Astrocyte (in vitro differentiated cells and primary cell): ENCODE measurements around the gene IDH2. TPM values are rescaled to one million over a fixed set of nuclear protein-coding genes. Genes with fewer than 3 reads are reported as not detected.

ENCODE experiments used
- DNase-seq: peaks from one replicate; pipeline ENCODE4 v3.0.0-alpha.2; 2010; ENCODE audit warnings: low read depth
- FAIRE-seq: peaks from 2 replicates; lab custom pipeline; 2011; peaks lifted over from hg19 to GRCh38; lab: Jason Lieb, UNC
- H2AFZ ChIP-seq: 2 replicates; pipeline ENCODE4 v1.6.0; 2012; ENCODE audit warnings: low read depth, low read length, inconsistent platforms
- H3K27ac ChIP-seq: 2 replicates; pipeline ENCODE4 v1.5.1; 2011; ENCODE audit warnings: low read depth, low read length, inconsistent platforms
- H3K27me3 ChIP-seq: 2 replicates; pipeline ENCODE4 v1.6.0; 2011; ENCODE audit warnings: low read length, inconsistent platforms; ENCODE audit not compliant: insufficient read depth
- H3K36me3 ChIP-seq: 2 replicates; pipeline ENCODE4 v1.5.1; 2011; ENCODE audit warnings: low read length, inconsistent platforms; ENCODE audit not compliant: insufficient read depth
- H3K4me1 ChIP-seq: 2 replicates; pipeline ENCODE4 v1.5.1; 2011; ENCODE audit warnings: low read length, inconsistent platforms; ENCODE audit not compliant: insufficient read depth
- H3K4me2 ChIP-seq: 2 replicates; pipeline ENCODE4 v1.6.0; 2012; ENCODE audit warnings: low read length, inconsistent platforms
- H3K4me3 ChIP-seq: 2 replicates; pipeline ENCODE4 v1.5.1; 2011; ENCODE audit warnings: low read depth, mild to moderate bottlenecking, low read length, inconsistent platforms; ENCODE audit not compliant: insufficient read depth
- H3K79me2 ChIP-seq: 2 replicates; pipeline ENCODE4 v1.6.0; 2012; ENCODE audit warnings: mild to moderate bottlenecking, low read length, inconsistent platforms; ENCODE audit not compliant: insufficient read depth
- H3K9ac ChIP-seq: 2 replicates; pipeline ENCODE4 v1.6.0; 2012; ENCODE audit warnings: mild to moderate bottlenecking, low read length, inconsistent platforms
- H3K9me3 ChIP-seq: 2 replicates; pipeline ENCODE4 v1.5.1; 2012; ENCODE audit warnings: low read depth, mild to moderate bottlenecking, low read length, inconsistent platforms; ENCODE audit not compliant: insufficient read depth
- H4K20me1 ChIP-seq: 2 replicates; pipeline ENCODE4 v1.6.0; 2012; ENCODE audit warnings: low read length, inconsistent platforms; ENCODE audit not compliant: insufficient read depth
- H3K27ac Mint-ChIP-seq: one replicate; pipeline ENCODE4 v1.8.0; 2021; ENCODE audit warnings: mild to moderate bottlenecking, mixed read lengths; ENCODE audit not compliant: unreplicated experiment
- H3K27me3 Mint-ChIP-seq: one replicate; pipeline ENCODE4 v1.8.0; 2021; ENCODE audit warnings: low read depth, mixed read lengths; ENCODE audit not compliant: unreplicated experiment
- H3K36me3 Mint-ChIP-seq: one replicate; pipeline ENCODE4 v1.8.0; 2021; ENCODE audit warnings: low read depth, mixed read lengths; ENCODE audit not compliant: unreplicated experiment
- H3K4me1 Mint-ChIP-seq: one replicate; pipeline ENCODE4 v1.8.0; 2021; ENCODE audit warnings: low read depth, mixed read lengths; ENCODE audit not compliant: unreplicated experiment
- H3K4me3 Mint-ChIP-seq: one replicate; pipeline ENCODE4 v1.8.0; 2021; ENCODE audit warnings: mild to moderate bottlenecking, moderate library complexity, mixed read lengths; ENCODE audit not compliant: unreplicated experiment
- H3K9me3 Mint-ChIP-seq: one replicate; pipeline ENCODE4 v1.8.0; 2021; ENCODE audit warnings: mild to moderate bottlenecking, mixed read lengths; ENCODE audit not compliant: unreplicated experiment
- CTCF ChIP-seq: IDR thresholded peaks from 2 replicates; pipeline ENCODE4 v1.5.1; 2011; ENCODE audit warnings: low read depth, mild to moderate bottlenecking, inconsistent platforms, low read length, moderate library complexity; ENCODE audit not compliant: insufficient read depth
- EZH2 ChIP-seq: IDR thresholded peaks from 2 replicates; pipeline ENCODE4 v1.6.1; 2012; ENCODE audit warnings: mild to moderate bottlenecking, low read length, inconsistent platforms; ENCODE audit not compliant: insufficient read depth
- total RNA-seq: library from RNA; stranded (reverse); gene quantifications from 2 replicates; pipeline ENCODE4 v1.2.1, GENCODE V29; 2021

Gene IDH2
- total RNA-seq, 1 donor from 2014 or later: 76.6 TPM

GRCh38 chr15:90054618-90055097 lies 47.6 kb downstream of the IDH2 start:
- DNase-seq: no peak
- Histone ChIP-seq H3K36me3 (no peaks in the 10 kb centered on the region), H3K4me3 (no peak overlapping the region), H2AFZ (no peak overlapping the region), H4K20me1 (peaks cover 51% of the 10 kb centered on the region), H3K4me2 (no peak overlapping the region), H3K9me3 (no peaks in the 10 kb centered on the region), H3K9ac (no peak overlapping the region), H3K27ac (no peak overlapping the region), H3K79me2 (peaks cover 6% of the 10 kb centered on the region), H3K4me1 (no peaks in the 10 kb centered on the region), H3K27me3 (no peaks in the 10 kb centered on the region)
- Mint-ChIP-seq H3K4me3 (no peak overlapping the region), H3K27me3 (no peaks in the 10 kb centered on the region), H3K9me3 (peaks cover under 1% of the 10 kb centered on the region), H3K27ac (no peak overlapping the region), H3K4me1 (peaks cover 4% of the 10 kb centered on the region), H3K36me3 (peaks cover 3% of the 10 kb centered on the region)
- FAIRE-seq: no peak
- no peak for TF ChIP-seq EZH2
- no peak for TF ChIP-seq CTCF

GRCh38 chr15:90053685-90054466 lies 48.4 kb downstream of the IDH2 start:
- Histone ChIP-seq H3K36me3 (no peaks in the 10 kb centered on the region), H3K27me3 (no peaks in the 10 kb centered on the region), H3K4me1 (no peaks in the 10 kb centered on the region), H3K27ac (no peak overlapping the region), H3K79me2 (peaks cover 4% of the 10 kb centered on the region), H3K9me3 (no peaks in the 10 kb centered on the region), H3K9ac (no peak overlapping the region), H4K20me1 (peaks cover 58% of the 10 kb centered on the region), H3K4me2 (no peak overlapping the region), H3K4me3 (no peak overlapping the region), H2AFZ (no peak overlapping the region)
- no peak overlapping the region for H3K4me3 Mint-ChIP-seq
- FAIRE-seq: no peak
- no peaks in the 10 kb centered on the region for H3K27me3 Mint-ChIP-seq
- H3K9me3 Mint-ChIP-seq: peaks cover 1% of the 10 kb centered on the region
- TF ChIP-seq CTCF (no peak), EZH2 (no peak)
- H3K4me1 Mint-ChIP-seq: peaks cover 4% of the 10 kb centered on the region
- no peak overlapping the region for H3K27ac Mint-ChIP-seq
- DNase-seq: no peak
- H3K36me3 Mint-ChIP-seq: peaks cover 2% of the 10 kb centered on the region

- FAIRE-seq: no peak
- H3K9me3 Mint-ChIP-seq: peaks cover 1% of the 10 kb centered on the region
These were observed 50.4 kb downstream of the IDH2 start for GRCh38 chr15:90051874-90052273.

More at GRCh38 chr15:90051874-90052273, 50.4 kb downstream of the IDH2 start:
- Histone ChIP-seq H3K9ac (no peak overlapping the region), H3K27me3 (no peaks in the 10 kb centered on the region), H3K36me3 (no peaks in the 10 kb centered on the region), H3K27ac (no peak overlapping the region), H3K79me2 (peaks cover 12% of the 10 kb centered on the region), H3K9me3 (no peaks in the 10 kb centered on the region), H4K20me1 (peaks cover 67% of the 10 kb centered on the region), H3K4me2 (no peak overlapping the region), H2AFZ (no peak overlapping the region), H3K4me3 (no peak overlapping the region), H3K4me1 (no peaks in the 10 kb centered on the region)
- no peaks in the 10 kb centered on the region for H3K27me3 Mint-ChIP-seq
- no peak overlapping the region for H3K27ac Mint-ChIP-seq
- no peak for TF ChIP-seq EZH2
- TF ChIP-seq CTCF: no peak
- no peak overlapping the region for H3K4me3 Mint-ChIP-seq
- DNase-seq: no peak
- H3K36me3 Mint-ChIP-seq: peaks cover 1% of the 10 kb centered on the region
- peaks cover 4% of the 10 kb centered on the region for H3K4me1 Mint-ChIP-seq
